ENCODE results near the gene SEPTIN3.

DNA sequence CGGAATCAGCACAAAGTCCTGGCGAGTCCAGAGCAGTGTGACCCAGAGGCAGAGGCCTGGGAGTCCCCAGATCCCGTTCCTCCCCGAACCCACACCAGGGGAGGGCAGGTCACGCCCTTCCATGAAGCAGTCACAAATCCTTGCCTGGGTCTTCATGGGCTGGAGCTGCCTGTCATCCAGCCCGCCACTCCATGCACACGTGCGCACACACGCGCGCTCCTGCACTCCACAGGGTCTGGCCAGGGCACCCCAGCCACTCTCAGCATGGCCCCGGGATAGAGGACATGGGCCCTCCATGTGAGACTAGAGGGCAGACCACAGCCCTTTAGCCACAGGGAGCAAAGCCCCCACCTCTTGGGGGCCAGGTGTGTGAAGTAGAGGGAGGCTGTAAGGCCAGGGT, 36.9 kb upstream of the SEPTIN3 start:
- TF ChIP-seq POLR2A (IDR thresholded peaks at IDR 0.05) (no peak), CTCF (IDR thresholded peaks at IDR 0.05) (no peak)
